Stimulated activated CD4-positive, alpha-beta T cell treated with anti-CD3 and anti-CD28 coated beads, Interleukin-2, amount 100 ng/mL, for 24 hours (primary cell): ENCODE measurements around the gene GFI1.
"Not testable (repeated sequence)": the region's sequence is repeated elsewhere in the genome, so short reads cannot be mapped to it uniquely, and the experiment has no call there.

ENCODE experiments used
- DNase-seq, 2 donors: peaks; one replicate each; pipeline ENCODE4 v3.0.0-alpha.2; 2020

The GFI1 gene

DNA sequence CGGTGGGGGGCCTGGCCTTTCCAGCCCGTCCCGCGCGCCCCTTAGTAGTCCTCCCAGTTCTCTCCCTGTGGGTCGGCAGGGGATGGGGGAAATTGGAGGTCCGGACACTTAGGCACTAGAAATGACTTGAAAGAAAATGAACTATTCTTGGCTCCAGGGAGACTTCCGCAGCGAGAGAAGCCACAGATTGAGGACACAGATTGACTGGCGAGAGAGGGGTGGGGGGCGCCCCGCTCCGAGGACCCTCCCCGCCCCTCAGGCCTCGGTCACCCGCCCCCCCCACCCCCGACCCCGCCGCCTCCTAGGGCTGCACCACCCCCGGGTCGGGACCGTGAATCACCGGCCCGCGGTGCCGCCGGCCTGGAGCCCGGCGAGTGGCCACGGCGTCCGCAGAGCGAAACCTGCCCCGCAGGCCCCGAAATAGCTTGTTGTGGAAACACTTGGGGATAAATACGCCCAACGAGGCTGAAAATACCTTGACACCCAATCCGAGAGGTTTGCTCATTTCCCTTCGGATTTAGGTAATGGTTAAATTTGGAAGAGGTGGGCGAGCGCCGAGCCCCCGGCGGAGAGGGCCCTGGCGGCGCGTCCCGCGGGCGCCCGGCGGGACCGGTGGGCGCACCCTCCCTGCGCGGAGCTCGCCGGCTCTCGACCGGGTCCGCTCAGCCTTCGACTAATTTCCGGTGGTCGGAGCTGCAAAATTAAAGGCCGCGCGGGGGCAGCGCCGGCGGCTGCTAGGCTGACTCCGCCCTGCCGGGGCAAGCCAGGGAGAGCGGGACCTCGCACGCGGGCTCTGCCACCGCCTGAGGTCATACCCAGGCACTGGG, at the start of gene GFI1:
TSS of gene GFI1 (minus strand) at position 675 of the 827 bp plus-strand sequence. CDS start 3,438 bp downstream, outside the sequence.
- peak; percentile 77 to 82 for DNase-seq

- not testable (repeated sequence) for DNase-seq
Measured at GRCh38 chr1:92532371-92532770, 45.6 kb upstream of the GFI1 start.

- DNase-seq = not testable (repeated sequence)
Measured at GRCh38 chr1:92531939-92532338, 45.2 kb upstream of the GFI1 start.

DNA sequence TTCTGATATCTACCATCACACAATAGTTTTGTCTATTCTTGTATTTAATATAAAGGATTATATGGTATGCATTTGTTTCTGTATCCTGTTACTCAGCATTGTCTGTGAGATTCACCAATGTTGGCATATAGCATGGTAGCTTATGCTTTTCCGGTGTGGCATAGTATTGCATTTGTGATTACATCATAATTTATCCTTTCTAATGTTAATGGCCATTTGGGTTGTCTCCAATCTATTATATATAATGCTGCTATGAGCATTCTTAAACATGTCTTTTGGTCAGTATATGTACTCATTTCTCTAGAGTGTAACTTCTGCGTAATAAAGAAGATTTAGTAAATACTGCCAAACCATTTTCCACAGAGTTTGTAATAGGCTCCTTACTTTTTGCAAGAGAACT, 40.9 kb upstream of the GFI1 start:
- DNase-seq = no peak

DNA sequence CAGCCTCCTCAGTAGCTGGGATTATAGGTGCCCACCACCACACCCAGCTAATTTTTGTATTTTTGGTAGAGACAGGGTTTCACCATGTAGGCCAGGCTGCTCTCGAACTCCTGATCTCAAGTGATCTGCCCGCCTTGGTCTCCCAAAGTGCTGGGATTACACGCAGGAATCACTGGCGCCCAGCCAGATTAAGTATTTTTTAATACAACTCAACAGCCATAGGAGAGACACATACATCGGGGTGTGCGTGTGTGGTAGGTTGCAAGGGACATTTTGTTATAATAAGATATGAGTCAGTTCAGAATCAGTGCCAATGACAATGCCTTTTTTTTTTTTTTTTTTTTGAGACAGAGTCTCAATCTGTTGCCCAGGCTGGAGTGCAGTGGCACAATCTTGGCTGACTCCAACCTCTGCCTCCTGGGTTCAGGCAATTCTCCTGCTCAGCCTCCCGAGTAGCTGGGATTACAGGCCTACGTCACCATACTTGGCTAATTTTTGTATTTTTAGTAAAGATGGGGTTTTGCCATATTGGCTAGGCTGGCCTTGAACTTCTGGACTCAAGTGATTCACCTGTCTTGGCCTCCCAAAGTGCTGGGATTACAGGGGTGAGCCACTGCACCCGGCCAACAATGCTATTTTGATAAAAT, 38.3 kb upstream of the GFI1 start:
- DNase-seq = not testable (repeated sequence)

DNA sequence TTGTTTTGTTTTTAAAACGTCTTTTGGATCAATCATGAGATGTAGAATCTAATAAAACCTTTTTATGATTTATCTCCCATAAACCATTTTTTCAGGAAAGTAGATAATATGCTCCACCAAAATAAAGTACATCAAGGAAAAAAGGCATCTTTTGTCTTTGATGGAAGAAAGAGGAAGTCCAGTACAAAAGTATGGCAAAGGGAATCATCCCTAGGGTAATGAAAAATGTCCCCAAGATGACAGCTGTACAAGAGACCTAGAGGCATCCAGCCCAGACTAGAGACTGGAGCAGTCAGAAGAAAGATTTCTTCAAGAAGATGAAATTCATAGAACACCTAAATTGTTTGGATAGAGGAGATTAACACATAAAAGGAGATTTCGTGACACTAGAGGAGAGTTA, 32.3 kb upstream of the GFI1 start:
- no peak for DNase-seq

DNA sequence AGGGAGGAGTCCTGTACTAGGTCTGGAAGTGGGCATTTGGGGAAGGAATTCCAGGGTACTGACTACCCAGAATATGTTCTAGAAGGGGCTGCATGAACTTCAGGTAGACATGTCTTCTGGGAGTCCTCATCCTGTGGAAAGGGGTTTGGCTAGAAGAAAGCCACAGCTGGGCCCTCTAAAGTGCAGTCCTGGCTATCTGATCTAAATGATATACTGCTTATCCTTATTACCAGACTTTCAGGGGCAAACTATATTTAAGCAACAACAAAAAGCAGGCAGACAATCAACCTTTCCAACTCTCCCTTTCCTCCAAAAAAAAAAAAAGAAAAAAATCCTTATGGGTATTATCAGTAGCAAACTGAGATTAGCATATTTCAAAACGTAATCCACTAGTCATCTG, 29.8 kb upstream of the GFI1 start:
- DNase-seq = no peak

DNA sequence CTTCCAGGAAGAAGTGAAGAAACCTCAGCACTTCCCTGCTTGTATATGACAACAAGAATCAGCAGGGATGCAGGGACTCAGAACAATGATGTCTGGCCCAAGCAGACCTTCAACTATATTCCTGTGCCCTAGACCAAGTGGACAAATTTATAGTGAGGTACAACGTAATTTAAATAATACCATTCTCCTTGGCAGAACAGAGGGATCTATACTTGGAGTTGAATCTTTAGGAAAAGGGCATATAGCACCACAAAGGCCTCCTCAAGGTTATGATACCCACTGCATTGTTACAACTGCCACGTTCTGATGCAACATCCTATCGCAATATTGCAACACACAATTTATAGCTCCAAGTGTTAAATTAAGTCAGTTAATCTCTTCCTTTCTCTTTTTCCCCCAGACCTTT, 29.1 kb upstream of the GFI1 start:
- no peak for DNase-seq

- no peak for DNase-seq
Measured at GRCh38 chr1:92511541-92511940, 24.8 kb upstream of the GFI1 start.

GRCh38 chr1:92509619-92510018, 22.9 kb upstream of the GFI1 start:
- no peak for DNase-seq

GRCh38 chr1:92505015-92505692, 18.4 kb upstream of the GFI1 start:
- DNase-seq = no peak

GRCh38 chr1:92504291-92505014, 17.7 kb upstream of the GFI1 start:
- DNase-seq = no peak

DNA sequence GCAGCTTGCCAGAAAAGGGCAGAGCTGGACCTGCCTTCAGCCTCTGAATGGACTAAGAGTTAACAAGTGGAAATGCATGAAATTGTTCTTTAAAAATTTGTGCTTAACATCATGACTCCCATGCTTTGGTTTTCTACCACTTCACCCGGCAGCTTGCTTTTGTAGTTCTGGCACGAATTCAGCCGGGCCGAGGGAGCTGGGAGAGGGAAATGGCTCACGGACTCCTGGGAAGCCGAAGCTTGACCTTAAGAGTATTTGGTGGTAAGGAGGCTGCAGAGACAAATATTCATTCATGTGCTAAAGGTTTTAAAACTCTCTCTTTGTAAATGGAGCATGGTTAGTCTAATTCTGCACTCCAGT, 17.2 kb upstream of the GFI1 start:
- no peak for DNase-seq

DNA sequence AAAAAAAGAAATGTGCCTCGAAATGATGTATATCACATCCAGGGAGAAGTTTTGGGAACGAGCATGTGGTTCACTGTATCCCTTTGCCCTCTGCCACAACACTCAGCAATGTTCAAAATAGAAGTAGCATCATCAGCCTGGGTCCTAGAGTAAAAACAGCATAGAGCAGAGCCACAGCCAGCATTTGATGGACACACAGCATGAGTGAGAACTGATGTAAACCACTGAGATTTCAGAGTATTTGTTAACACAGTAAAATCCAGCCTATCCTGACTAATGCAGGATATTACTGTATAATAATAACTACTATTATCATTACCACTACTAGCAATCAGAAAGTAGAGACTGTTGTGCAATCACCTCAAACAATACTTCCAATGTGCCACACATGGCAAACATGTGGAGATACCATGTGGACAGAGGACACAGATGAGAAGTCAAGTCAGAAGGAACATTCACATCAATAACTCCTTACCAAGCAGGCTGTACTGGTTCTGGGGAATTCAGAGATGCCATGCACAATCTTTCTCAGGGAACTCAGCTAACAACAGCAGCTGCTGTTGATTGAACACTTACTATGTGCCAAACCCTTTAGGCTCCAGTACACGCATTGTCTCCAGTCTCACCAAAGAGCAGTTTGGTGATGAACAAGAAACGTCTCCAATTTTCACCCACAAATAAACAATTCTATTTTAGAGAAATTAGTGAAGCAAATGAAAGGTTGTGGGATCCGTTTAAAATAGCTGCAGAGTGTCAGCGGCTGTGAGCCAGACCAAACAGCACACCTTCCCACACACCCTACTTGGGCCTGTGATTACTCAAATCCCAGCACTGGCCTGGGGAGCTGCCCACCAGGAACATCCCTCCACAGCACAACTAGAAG, 16.6 kb upstream of the GFI1 start:
- no peak for DNase-seq

- no peak for DNase-seq
Measured at GRCh38 chr1:92502247-92502646, 15.5 kb upstream of the GFI1 start.

- no peak for DNase-seq
Measured at GRCh38 chr1:92500552-92500951, 13.8 kb upstream of the GFI1 start.

DNA sequence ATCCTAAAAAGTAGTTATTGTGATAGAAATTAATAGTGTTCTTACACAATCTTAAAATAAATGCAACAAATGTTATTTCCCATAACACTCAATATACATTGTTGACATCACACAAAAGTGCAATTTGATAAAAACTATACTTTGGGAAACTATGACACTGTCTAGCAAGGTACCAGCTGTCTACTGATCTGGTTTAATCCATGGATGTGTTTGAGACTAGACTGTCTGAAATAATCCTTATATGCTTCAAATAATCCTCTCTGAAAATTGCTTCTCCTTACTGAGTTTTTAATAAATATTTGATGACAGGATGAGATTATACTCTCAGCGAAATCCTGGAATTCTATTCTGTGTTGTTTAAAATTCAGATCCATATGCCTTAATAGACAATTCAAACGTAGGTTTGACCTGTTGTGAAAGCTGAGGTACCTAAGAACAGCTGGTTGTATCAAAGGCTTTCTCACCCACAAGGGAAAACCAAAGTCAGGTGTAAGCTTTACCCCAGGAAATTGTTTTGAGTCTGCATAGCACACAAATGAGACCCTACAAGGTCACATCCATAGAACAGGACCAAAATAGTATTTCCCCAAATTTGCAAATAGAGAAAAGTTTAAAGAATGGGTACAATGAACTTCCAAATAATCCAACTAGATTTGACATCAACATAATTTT, 8.8 kb upstream of the GFI1 start:
- no peak for DNase-seq

GRCh38 chr1:92494485-92495141, 7.9 kb upstream of the GFI1 start:
- no peak for DNase-seq

DNA sequence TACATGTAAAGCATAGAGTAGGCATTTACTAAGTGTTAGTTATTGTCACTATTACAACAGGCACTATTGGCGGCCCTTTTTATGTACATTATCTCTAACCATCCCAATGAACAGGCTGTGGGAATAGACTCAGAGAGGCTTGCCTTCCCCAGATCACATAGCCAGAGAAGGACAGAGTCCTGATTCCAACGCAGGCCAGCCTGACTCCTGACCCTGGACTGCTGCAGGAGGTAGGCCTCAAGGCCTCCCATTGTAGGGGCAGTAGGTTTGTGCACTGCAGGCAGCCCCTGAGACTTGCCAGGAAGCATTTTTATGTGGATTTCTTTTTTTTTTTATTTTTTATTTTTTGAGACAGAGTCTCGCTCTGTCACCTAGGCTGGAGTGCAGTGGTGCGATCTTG, 6.4 kb upstream of the GFI1 start:
- DNase-seq = no peak

DNA sequence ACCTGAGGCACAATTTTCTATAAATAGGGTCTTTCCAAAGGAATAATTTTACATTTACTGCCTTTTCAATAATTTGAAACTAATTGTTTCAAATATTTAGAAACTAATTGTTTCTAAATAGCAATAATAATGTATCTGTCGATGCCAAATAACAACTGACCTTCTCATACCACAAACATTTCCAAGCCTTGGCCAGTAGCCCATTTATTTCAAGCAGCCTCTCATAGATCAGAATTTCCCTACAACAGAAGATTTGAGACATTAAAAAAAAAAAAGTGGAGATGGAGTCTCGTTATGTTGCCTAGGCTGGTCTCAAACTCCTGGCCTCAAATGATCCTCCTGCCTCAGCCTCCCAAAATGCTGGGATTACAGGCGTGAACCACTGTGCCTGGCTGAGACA, 2.1 kb upstream of the GFI1 start:
- no peak for DNase-seq

GRCh38 chr1:92488416-92488815, 1.7 kb upstream of the GFI1 start:
- no peak for DNase-seq
